Inflammatory macrophage (primary cell): ENCODE data around the gene NAA50.

Experiments used
- DNase-seq, 2 donors: peaks; one replicate each; pipeline ENCODE4 v3.0.0-alpha.2; 2020 to 2022

Gene NAA50

GRCh38 chr3:113741620-113742019, 4.4 kb downstream of the NAA50 start:
- DNase-seq = peak; percentile 32 to 42

GRCh38 chr3:113741086-113741485, 5.0 kb downstream of the NAA50 start:
- no peak for DNase-seq

GRCh38 chr3:113736548-113737089, 9.4 kb downstream of the NAA50 start:
- peak; percentile 61 to 82 for DNase-seq

- no peak for DNase-seq
Observed at GRCh38 chr3:113731694-113732093, 14.4 kb downstream of the NAA50 start.

- no peak for DNase-seq
Observed at GRCh38 chr3:113730550-113730949, 15.5 kb downstream of the NAA50 start.

GRCh38 chr3:113728661-113729060, 17.4 kb downstream of the NAA50 start:
- no peak for DNase-seq

GRCh38 chr3:113721636-113722035, 24.4 kb downstream of the NAA50 start:
- peak in 1 of 2 donors; percentile 27 for DNase-seq

GRCh38 chr3:113719758-113720157, 26.3 kb downstream of the NAA50 start:
- DNase-seq = no peak

- DNase-seq = no peak
Observed at GRCh38 chr3:113719294-113719693, 26.8 kb downstream of the NAA50 start.

- no peak for DNase-seq
Observed at GRCh38 chr3:113717818-113718217, 28.2 kb downstream of the NAA50 start.

- DNase-seq = no peak
Observed at GRCh38 chr3:113717308-113717707, 28.7 kb downstream of the NAA50 start.

- no peak for DNase-seq
Observed at GRCh38 chr3:113714702-113715101, 31.3 kb downstream of the NAA50 start.

- no peak for DNase-seq
Observed at GRCh38 chr3:113712129-113712528, 33.9 kb downstream of the NAA50 start.

GRCh38 chr3:113707835-113708234, 38.2 kb downstream of the NAA50 start:
- no peak for DNase-seq

- no peak for DNase-seq
Observed at GRCh38 chr3:113698956-113699355, 47.1 kb downstream of the NAA50 start.

GRCh38 chr3:113698213-113698742, 47.8 kb downstream of the NAA50 start:
- DNase-seq = no peak

GRCh38 chr3:113697500-113698090, 48.5 kb downstream of the NAA50 start:
- peak in 1 of 2 donors; percentile 14 for DNase-seq

GRCh38 chr3:113696658-113697499, 49.2 kb downstream of the NAA50 start:
- peak; percentile 99 for DNase-seq

GRCh38 chr3:113695786-113696645, 50.0 kb downstream of the NAA50 start, which contains the start of gene USF3:
Gene USF3 (minus strand): TSS chr3:113696642. CDS start chr3:113674878, 21,764 bp downstream.
- DNase-seq = peak; percentile 28 to 60

GRCh38 chr3:113695431-113695785, 50.6 kb downstream of the NAA50 start:
- no peak for DNase-seq

- DNase-seq = no peak
Observed at GRCh38 chr3:113690482-113690881, 55.6 kb downstream of the NAA50 start.

GRCh38 chr3:113685956-113686721, 59.9 kb downstream of the NAA50 start:
- DNase-seq = no peak
